Inferior parietal cortex (tissue), 1 donor: ENCODE results near the gene MTLN.
"Not testable (repeated sequence)": the region's sequence is repeated elsewhere in the genome, so short reads cannot be mapped to it uniquely, and the experiment has no call there.

Experiments
- DNase-seq: peaks from one replicate; pipeline ENCODE4 v3.0.0-alpha.2; 2016; ENCODE audit errors: extremely low spot score

The MTLN gene

GRCh38 chr2:110211938-110212858, at the start of gene MTLN:
Gene MTLN (minus strand): TSS chr2:110212547. CDS start chr2:110212525, 22 bp downstream.
- DNase-seq, result peak; percentile 79

GRCh38 chr2:110261910-110262309, 49.6 kb upstream of the MTLN start:
- not testable (repeated sequence) for DNase-seq

GRCh38 chr2:110248081-110248795, 35.9 kb upstream of the MTLN start:
- DNase-seq, result not testable (repeated sequence)

DNA sequence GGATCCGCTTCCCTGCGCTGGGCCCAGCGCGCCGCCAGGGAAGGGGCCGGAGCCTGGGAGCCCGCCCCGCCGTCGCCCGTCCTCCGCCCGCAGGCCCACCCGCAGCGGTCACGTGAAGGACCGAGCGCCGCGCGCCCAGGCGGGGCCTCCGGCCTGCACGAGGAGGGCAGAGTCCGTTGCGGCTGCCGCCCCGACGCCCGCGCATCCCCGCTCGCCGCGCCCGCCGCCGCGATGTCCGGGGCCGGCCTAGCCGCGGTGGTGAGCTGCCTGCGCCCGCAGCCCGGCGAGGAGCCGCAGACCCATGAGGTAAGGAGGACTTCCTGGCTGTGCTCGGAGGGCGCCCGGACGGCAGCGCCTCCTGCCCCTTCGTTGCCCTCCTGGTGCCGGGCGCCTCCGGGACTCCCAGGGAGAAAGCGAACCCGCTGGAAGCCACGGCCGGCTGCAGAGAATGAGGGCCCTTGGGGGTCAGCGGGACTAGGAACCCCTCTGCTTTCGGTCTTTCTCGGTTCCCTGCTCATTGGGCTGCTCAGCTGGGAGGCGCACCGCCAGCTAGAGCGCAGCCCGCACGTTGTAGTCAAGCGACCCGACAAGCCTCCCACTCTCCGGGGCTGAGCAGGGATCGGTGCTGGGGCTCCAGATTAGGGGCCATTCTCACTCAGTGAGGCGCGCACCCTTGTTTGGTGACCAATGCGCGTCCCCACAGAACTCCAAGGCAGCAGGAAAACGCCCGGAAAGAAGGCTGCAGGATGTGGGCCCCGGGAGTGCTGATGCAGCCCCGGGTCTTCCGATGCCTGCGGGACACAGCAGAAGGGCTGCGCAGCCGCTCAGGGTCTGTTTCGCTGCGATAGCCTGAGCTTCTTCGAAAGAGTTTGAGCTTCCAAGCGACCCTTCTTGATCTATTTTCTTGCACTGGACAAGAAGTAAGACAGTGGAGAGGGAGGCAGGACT, 33.4 kb upstream of the MTLN start:
- not testable (repeated sequence) for DNase-seq

GRCh38 chr2:110243283-110243682, 30.9 kb upstream of the MTLN start:
- DNase-seq, result not testable (repeated sequence)

- DNase-seq, result not testable (repeated sequence)
Measured at GRCh38 chr2:110234514-110234913, 22.2 kb upstream of the MTLN start.

DNA sequence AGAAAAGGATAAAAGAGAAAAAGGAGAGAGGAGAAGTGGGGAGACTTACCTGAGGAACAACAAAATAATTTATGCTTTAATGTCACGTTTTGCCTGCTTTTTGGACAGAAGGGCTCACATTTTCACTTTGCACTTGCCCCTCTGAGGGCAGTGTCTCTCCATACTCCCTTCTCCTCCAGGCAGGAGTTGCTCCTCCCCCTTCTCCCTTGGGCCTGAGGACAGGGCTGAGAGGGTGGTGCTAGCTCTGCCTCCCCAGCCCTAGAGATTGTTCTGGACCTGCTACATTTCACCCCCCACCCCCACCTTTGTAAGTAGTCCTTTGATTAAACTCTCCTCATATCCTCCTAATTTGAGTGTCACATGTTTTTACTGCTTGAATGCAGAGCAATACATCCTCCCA, 17.5 kb upstream of the MTLN start:
- DNase-seq, result not testable (repeated sequence)

- not testable (repeated sequence) for DNase-seq
Measured at GRCh38 chr2:110222626-110223025, 10.3 kb upstream of the MTLN start.

DNA sequence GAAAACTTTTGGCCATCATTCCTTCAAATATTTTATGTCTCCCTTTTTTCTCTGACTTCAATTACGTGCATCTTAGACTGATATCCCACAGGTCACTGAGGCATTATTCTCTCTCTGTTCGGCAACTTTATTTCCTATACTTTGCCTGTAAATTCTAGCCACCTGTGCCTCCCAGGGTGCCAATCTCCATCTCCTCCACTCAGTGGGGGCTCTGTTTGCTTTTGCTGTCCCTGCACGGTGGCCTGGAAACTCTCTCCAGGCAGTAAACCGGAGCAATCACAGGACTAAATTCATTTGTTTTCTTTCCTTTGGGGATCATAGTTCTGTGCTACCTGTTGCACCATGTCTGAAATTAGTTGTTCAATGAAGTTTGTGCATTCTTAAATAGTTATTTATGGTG, 9.6 kb upstream of the MTLN start:
- DNase-seq, result no peak

DNA sequence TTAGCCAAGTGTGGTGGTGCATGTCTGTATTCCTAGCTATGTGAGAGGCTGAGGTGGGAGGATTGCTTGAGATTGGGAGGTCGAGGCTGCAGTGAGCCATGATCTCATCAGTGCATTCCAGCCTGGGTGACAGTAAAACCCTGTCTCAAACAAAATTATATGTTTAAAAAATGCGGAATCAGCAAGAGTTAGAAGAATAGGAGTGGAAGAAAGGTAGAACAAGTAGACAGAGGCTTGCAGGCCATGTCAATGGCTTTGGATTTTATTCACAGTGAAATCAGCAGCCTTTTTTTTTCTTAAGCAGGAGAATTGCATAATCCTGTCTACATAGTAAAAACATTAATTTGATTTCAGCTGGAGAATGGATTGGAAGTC, 7.8 kb upstream of the MTLN start:
- DNase-seq, result no peak

- DNase-seq, result no peak
Measured at GRCh38 chr2:110219496-110220189, 7.3 kb upstream of the MTLN start.

DNA sequence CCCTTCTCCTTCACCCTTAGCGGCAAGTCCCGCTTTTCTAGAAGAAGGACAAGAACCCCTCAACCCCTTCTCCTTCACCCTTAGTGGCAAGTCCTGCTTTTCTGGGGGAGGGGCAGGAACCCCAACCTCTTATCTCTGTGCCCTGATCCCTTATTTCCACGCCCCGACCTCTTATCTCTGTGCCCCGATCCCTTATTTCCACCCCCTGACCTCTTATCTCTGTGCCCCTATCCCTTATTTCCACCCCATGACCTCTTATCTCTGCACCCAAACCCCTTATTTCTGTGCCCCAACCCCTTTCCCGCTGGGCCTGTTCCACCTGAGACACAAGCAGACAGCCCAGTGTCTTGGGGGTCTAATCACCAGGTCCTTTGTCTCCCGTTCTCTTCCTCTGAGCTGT, 6.5 kb upstream of the MTLN start:
- not testable (repeated sequence) for DNase-seq

- DNase-seq, result no peak
Measured at GRCh38 chr2:110216803-110217202, 4.5 kb upstream of the MTLN start.

DNA sequence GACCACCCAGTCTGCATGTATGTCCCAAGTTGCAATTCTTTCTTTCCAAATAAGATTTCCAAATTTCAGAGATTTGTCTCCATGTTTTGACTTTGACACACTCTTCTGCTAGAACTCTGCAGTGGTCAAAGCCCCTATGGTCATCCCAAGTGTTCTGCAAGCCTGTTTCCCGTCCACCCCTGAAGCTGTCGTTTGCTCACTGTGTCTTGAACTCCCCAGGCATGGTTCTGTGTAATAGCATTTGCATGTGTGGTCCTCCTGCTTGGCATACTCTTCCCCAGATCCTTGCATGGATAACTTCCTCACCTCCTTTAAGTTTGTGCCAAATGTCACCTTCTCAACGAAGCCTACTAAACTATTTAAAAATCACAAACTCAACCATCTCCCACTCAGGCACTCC, 3.9 kb upstream of the MTLN start:
- DNase-seq, result no peak

- DNase-seq, result no peak
Measured at GRCh38 chr2:110215566-110216158, 3.3 kb upstream of the MTLN start.

DNA sequence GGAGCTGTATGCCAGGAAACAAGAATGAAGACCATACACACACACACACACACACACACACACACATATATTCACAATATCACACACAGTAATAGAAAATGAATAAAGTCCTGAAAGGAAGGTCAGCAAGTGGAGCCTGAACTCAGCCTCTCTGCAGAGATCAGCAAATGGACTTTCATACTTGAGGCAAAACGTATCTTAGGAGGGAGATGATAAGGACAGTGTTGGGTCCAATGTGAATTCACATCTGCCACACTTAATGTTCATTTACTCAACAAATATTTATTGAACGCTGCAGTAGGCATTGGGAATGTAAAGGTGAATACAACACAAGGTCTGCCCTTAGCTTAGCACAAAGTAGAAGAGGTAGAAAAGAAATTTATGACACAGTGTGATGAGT, 2.7 kb upstream of the MTLN start:
- no peak for DNase-seq

- DNase-seq, result not testable (repeated sequence)
Measured at GRCh38 chr2:110213522-110213921, 1.2 kb upstream of the MTLN start.

DNA sequence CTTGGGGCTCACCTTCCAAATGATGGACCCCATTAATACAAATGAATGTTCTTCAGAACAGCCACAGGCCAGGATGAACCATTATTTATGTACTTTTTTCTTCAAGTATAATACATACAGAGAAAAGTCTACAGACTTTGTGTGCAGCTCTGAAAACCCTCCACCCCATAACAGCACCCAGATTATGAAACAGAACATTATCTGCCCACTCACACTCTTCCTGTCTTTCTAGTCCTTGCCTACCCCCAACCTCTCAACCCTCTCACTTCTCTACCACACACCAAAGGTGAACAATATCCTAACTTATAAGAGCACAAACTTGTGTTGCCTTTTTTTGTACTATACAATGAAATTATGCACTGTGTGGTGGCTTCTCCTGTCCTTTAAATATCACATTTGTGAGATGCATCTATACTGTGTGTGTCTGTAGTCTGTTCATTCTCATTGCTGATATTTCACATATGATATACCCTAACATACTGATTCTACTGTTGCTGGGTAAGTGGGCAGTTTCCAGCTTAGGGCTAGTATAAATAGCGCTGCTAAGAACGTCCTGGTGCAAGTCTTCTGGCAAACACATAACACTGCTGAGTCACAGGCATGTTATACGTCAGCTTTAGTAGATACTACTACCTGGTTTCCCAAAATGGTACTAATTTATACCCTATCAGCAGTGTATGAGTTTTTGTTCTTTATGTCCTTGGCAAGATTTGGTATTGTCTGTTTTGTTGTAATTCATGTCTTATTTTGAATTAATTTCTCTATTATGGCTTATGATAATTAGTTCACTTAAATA, 6.5 kb downstream of the MTLN start:
- peak; percentile 14 for DNase-seq

- peak; percentile 93 for DNase-seq
Measured at GRCh38 chr2:110204408-110205385, 7.7 kb downstream of the MTLN start, which contains the start of gene NPHP1. Gene NPHP1 (minus strand): TSS chr2:110205013. CDS start chr2:110204968, 45 bp downstream.
